Hematopoietic multipotent progenitor cell treated with erythropoietin and hydrocortisone succinate and interleukin-3 and kit ligand, for 15 days (in vitro differentiated cells): Measurements from ENCODE around the gene BOD1L1.

Experiments
- DNase-seq: peaks from one replicate; pipeline ENCODE4 v3.0.0-alpha.2; 2015; ENCODE audit warnings: low spot score

The BOD1L1 gene

DNA sequence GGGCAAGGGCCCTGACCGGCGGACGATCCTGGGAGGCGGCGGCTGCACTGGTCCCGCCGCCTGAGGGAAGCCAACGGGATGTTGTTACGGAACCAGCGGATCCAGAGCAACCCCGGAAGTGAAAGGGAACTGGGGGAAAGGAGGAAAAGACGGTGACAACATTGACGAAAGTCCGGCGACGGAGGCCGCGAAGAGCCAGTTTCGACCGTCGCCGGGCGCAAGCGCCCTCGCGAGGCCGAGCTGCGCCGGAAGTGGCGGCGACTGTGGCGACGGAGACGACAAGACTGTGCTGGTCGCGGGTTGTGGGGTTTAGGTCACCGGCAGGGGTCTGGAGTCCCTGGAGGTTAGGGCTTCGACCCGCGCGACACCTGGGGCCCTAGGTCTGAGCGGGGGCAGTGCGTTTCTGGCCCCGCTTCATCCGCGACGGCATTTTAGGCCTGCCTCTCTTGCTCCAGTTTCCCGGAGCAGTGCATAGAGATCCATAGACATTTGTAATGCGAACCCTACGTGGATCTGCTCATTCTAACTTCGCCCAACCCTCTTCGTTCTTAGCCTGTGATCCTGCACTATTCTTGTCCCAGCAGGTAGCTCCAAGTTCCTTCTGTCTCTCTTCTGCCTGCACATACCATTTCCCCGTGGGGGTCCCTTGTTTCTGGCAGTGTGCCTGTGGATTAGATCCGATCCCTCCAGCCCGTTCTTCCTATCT, at the start of gene BOD1L1:
Gene BOD1L1, minus strand, starts transcription at position 120 of the 706 bp plus-strand sequence. CDS start 138 bp downstream, outside the sequence.
- peak; percentile 84 for DNase-seq

DNA sequence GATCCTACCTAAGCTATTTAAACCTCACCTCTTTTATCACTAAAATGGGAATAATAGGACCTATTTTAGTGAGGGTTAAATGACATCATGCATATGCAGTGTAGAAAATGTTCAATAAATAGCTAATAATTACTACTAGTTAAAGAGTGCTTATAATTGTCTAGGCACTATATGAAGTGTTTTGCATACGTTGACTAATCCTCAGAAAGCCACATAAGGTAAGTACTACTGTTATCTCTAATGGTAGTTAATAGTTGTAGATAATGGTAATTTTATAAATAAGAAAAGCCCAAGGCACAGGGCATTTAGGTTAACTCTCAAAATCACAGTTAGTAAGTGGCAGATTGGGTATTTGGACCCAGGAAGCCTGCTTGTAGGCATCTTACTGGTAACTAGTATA, 47.4 kb upstream of the BOD1L1 start:
- no peak for DNase-seq

DNA sequence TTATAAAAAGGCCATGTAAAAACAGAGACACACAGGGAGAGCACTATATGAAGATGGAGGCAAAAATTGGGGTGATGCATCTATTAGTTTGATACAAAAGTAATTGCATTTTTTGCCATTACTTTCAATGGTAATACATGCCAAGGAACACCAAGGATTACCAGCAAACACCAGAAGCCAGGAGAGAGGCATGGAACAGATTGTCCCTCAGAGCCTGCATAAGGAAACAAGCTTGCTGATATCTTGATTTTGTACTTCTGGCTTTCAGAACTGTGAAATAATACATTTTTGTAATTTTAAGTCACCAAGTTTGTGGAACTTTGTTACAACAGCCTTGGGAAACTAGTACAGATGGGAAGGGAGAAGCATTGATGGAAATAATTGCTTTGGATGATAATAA, 45.6 kb upstream of the BOD1L1 start:
- no peak for DNase-seq

DNA sequence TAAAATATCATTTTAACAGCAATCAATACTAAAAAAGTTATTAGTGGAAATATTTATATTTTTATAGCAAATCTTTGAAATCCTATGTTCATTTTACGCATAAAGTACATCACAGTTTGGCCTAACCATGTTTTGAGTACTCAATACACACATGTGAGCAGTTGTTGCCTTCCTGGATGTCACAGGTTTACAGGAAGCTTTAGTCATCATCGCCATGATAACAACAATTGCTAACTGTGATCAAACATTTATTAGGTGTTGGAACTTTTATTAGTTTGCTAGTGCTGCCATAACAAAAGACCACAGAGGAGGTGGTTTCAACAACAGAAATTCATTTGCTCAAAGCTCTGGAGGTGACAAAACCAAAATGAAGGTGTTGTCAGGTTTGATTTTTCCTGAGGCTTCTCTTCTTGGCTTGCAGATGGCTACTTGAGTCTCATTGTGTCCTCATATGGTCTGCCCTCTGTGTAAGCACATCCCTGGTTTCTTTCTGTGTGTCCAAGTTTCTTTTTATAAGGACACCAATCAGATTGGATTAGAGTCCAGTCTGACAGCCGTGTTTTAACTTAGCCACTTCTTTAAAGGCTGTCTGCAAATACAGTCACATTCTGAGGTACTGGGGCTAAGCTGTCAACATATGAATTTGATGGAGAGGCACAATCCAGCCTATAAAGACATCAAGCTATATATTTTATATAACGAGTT, 43.1 kb upstream of the BOD1L1 start:
- DNase-seq: no peak

DNA sequence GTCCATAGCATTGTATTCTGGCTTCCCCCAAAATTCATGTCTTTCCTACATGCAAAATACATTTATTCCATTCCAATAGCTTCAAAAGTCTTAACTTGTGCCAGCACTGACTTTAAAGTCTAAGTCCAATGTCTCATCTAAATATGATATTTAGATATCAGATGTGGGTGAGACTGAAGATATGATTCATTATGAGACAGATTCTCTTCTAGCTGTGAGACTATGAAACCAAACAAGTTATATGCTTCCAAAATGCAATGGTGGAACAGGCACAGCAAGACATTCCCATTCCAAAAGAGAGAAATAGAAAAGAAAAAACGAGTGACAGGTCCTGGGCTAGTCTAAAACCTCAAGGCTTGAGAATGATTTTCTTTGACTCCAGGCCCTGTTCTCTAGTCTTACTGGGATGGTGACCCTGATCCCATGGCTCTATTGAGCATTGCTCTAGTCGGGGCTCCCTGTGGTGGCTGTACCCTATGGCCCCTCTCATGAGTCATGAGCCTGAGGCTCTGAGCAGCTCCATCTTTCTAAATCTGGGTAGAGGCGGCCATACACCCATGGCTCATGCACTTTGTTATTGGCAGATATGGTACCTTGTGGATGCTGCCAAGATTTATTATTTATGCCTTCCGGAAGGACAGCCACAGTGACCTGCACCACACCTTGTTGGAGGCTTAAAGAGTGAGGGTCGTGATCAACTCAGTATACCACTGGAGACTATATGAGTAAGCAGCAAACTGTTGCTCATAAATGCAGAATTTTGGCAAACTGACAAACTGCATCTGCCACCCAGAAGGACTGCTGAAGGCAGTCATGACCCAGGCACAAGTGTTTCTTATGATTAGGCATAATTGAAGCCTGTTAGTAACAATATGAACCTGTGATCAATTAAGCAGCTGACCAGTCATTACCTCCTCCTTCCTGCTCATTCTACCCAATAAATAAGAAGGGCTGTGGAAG, 38.5 kb upstream of the BOD1L1 start:
- DNase-seq: no peak

DNA sequence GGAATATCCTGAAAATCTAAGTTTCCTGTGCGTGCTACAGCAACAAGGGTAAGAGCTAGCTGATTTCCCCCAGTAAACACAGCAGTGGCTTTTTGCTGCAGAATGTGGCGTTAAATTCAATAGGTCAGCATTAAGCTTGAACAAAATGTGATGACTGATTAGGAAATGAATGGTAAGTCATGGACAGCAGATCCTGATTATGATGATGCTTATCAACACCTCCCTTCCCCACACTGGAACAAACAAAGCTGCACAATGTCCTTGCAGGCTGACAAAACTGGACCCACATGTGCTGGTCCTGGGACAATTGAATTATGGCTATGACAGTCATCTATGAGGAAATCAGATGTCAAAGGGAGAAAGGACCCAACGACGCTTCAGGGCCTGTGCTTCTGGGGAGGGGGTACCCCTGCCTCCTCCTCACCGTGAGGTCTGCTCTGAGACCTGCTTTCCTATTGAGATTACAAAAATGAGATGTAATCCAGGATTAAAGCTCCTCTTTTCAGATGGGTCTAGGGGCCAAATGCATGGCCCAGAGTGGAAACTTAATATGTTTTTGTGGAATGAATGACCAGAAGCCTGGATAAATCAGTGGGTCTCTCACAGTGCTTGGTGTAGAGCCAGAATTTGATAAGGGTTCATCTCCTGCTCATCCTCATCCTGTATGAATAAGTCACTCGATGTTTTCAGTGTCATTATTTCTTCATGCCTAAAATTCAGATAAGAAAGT, 32.0 kb upstream of the BOD1L1 start:
- DNase-seq: no peak

DNA sequence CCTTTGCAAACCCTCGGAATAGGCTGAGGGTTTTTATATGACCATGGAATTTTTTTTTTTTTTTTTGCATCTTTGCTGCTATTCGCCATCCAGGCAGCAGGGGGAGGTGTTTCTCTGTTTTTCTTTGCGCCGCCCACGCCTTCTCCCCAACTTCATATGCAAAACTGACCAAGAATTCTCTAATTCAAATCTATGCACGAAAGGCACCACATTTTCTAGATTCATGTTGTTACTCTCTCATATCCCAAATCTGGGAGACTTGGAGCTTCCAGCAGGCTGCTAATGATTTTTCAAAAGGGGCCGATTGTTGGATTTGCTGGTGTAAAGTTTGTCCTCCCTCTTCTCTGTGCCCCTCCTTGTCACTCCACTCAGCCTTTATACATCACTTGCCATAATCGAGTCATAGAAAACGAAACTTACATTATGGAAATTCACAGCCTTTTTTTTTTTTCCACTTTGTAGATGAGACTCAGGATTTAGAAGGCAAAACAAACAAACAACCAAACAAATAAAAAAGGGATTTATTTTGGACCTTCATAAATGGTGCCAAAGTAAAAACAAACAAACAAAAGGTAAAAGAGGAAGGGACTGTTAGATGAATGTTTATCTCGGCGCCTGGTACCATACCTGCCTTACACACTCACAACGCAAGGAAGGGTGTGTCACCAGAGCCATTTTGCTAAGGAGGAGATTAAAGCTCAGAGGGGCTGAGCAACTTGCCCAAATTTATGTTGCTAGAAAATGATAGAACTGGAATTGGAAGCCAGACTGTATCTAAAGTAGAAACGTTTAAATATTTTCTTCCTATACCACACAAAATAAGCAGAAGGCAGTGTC, 29.3 kb upstream of the BOD1L1 start:
- DNase-seq: peak; percentile 55

DNA sequence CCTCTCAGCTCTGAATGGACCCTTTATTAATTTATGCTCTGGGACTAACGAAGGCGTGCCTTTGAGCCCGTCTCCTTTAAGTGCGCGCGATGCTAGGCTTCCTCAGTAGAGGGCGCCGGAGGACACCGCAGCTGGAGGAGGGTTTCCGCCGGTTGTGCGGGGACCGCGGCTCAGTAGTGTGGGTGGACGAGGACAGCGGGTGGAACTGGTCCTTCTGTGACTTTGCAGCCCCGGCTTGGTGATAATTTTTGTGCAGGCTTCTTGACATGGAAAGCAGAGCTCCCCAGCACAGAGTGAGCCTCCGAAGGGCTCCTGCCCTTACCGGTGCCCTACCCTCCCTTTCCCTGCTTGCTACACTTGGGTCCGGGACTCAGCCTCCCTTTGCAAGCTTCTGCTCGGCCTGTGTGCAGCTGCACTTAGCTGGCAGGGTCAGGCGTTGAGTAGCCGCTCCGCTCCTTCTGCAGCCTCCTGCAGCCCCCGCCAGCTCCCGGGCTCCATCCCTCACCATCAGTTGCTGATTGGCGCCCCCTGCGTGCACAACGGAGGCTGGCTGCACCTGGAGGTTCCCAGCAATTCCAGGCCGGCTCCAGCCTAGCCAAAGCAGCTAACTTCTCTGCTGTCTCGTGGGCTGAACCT, 26.8 kb upstream of the BOD1L1 start:
- DNase-seq: peak; percentile 51

DNA sequence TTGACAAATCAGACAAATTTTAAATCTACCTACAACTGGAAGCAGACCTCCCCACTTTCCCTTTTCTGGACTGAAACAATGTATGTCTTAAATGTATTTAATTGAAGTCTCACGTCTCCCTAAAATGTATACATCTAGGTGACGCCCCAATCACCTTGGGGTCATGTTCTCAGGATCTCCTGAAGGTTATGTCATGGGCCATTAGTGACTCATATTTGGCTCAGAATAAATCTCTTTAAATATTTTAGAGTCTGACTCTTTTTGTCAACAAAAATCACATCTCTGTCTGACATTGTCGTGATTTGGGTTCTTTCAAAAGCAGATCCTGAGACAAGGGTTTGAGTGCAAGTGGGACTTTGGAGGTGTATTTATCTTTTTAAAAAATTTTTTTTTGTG, 26.2 kb upstream of the BOD1L1 start:
- no peak for DNase-seq

DNA sequence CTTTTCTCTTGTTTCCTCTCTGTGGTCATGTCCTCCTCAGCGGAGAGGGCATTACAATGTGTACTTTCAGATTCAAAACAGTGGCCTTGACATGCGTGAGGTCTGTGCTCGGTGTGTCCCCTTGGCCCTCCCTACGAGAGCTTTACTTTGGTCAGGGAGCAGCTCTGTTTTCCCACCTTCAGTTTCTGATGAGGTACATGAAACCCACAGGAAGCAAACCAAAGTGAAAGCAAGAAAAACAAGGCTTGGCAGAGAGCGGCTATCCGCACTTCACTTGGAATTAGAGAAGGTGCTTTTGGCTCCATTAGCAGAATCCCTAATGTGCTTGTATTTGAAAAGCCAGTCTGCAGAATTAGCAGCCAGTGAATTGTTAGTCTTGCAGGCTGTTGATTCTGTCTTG, 19.5 kb upstream of the BOD1L1 start:
- no peak for DNase-seq

DNA sequence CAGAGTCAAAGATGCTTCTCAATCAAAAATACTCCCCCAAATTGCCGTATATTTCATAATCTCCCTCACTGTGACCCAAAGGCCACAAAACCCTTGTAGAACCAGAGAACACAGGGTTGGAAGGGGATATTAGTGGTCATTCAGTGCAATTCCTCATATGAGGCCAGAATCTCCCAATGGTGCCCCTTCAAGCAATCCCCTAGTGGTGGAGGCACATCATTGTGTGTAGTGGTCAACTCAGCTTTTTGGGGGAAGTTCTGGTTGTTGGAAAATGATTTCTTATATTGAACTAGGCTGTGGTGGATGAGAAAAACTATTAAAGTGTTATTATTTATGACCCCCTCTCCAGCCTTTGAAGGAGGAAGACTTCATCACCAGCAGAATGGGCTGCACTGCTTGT, 17.6 kb upstream of the BOD1L1 start:
- no peak for DNase-seq

DNA sequence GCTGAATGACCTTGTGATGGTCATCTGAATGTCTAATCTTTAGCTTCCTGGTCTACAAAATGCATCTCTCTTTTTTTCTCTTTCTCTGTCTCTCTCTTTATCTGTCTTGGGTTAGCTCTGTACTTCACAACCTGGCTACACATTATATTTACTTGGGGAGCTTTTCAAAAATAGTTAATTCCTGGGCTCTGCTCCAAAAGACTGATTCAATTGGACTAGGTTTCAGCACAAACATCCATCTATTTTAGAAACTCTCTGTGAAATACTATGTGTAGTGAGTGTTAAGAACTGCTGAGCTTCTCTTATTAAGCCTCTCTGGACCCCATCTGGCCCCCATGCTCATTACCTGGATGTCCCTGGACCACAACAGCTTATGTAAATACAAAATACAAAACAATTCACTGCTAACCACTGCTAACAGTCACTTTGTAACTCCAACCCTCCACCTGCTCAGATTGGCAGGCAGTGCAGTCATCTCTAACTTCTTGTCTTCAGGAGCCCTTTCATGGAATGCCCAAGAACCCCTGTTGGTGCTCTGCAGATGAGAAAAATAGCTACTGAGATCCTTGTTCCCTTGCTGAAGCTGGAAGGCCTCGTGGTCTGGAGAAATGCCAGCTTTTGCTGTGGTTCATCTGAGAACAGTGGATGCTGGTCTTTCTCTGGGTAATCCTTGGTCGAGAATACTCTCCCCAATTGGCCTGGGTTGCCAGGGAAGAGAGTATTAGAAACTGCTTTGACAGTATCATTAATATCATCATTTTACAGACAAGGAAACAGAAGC, 14.8 kb upstream of the BOD1L1 start:
- DNase-seq: no peak

DNA sequence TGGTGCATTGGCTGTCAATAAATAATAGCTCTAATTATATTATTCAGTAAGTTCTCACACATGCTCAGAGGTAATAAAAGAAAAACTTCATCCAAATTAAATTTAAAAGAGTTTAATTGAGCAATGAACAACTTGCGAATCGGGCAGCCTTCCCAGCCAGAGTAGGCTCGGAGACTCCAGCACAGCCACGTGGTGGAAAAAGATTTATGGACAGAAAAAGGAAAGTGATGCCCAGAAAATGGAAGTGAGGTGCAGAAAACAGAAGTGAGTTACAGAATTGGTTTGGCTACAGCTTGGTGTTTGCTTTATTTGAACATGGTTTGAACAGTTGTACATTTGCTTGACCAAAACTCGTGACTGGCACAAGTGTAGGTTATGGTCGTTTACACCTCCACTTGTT, 13.6 kb upstream of the BOD1L1 start:
- DNase-seq: no peak

DNA sequence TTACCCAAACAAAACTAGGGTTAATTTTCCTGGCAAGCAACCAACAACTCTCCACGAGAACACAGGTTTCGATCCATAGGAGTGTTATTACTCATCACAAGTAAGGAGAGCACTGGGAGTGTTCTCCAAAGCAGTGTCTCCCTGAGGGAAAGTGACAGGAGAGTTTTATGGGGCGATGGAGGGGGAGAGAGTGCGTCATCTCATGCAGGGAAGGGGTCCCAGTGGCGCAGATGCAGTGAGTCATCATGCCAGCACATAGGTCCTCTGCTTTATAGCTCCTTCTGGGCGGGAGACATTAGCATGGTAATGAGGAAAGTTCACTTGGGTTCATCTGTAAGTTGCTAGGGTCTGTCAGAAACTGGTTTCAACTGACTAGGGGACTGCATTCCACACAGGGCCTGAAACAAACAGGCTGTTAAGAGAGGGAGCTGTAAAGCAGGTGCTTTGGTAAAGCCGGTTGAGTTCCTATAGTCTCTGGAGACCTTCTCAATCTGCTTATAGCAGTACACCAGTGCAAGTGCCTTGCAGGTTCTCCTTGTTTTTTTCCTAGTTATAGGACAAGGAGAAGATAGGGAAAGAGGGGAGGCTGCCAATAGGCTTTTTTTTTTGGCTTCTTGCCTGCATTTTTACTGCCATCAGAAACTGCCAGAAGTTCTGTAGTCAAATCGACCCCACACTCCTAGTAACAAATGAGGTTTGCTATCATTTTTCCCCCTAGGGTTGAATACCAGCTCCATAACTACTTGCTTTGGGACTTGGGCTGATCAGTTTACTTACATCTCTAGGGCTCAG, 12.8 kb upstream of the BOD1L1 start:
- no peak for DNase-seq

DNA sequence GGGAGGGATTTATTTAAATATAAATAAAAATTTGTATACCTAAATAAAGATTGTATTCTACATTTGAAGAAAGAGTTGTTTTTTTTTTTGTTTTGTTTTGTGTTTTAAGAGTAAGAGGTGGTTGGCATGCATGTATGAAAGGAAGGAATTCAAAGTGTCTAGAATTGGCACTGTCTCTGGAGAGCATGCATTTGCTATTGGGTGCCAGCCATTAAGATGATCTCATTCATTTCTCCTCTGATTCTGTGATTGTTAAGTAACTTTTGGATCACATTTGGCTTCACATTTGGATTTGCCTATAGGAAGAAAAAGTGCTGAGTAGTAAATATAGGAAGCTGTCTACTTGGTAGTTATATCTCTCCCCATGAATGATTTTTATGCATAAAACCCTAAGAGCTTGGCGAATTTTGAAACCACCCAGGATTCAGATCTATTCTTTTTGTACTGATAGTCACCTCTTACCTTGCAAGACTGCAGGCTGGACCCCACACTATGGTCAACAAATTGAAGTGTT, 7.8 kb upstream of the BOD1L1 start:
- no peak for DNase-seq

DNA sequence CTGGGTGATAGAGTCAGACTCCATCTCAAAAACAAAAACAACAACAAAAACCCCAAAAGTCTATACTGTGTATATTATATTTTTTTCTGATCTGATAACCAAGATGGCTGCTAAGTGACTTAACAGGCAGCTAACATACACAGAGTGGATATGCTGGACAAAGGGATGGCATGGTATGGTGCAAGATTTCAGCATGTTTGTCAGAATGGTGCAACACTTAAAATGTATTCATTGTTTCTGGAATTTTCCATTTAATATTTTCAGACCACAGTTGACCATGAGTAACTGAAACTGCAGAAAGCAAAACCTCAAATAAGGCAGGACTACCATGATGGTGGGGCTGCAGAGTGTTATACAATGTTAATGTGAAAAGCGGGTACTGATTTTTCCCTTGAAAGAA, 6.1 kb upstream of the BOD1L1 start:
- DNase-seq: no peak

DNA sequence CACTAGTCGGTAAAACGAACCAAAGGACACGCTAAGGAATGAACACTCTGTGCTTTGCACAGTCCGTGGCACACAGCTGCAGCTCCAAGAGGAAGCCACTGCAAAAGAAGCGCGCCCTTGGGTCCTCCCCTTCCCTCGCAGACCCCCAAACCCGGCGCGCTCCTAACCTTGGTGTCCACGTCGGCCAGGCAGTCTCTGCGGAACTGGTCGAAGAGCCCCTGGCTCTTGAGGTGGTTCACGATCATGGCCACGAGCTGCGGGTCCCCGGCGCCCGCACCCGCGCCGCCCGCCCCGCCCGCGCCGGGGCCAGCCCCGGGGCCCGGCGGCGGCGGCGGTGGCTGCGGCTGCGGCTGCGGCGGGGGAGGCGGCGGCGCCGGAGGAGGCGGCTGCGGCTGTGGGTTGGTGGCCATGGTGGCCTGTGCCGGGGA, 333 bp downstream of the BOD1L1 start:
- DNase-seq: no peak

DNA sequence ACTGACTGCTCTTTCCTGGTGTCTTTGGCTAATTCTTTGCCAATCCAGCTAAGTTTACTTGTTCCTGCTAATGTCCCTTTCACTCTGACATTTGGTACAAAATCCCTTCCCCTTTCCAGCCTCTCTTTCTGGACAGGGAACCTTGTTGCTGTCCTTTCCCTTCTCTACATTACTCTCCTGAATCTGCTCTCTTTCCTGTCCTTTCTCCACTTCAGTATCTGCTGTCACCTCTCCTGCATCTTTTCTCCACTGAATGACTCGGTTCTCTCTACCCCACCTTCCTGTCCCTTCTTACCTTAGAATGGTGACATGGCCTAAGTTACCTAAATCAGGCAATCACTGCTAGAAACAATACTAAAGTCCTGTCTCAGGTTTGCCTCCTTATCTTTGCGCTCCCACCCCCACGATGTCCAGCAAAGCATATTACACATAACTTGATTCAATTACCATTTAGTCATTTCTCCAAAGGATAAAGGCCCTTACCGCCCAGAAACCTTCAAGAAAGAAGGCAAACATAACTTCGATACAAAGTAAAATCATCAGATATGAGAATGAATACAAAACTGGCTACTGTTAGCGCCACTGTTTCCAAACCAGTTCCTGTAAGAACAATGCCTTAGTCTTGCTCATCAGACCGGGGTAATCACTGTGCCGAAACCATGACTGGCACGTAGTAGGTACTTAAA, 890 bp downstream of the BOD1L1 start:
- DNase-seq: no peak
